Measurements from ENCODE around the gene KCNC3. TPM values are rescaled to one million over a fixed set of nuclear protein-coding genes. Genes with fewer than 3 reads are reported as not detected.

The KCNC3 gene
- total and polyA plus RNA-seq, 2 of the 4 experiments (the other 2 are of a cell fraction), result 0.07 TPM; not detected in 1

DNA sequence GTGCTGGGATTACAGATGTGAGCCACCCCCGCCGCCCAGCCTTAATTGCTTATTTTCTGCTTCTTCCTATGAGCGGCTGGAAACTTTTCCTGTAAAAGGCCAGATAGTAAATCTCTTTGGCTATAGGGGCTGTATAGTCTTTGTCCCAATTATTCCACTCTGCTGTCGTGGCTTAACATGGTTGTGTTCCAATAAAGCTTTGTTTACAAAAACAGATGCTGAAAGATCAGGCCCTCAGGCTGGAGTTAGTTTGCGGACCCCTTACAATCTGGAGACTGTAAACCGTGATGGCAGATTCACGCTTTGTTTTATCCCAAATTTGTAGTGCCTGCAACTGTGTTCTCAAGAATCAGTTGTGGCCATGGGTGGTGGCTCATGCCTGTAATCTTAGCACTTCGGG, 10.7 kb downstream of the KCNC3 start:
- no peak overlapping the region for H2AFZ ChIP-seq (replicated peaks; ENCODE audit: low read length, poor library complexity)
- H3K4ac ChIP-seq (ENCODE audit: low read depth, low read length), result no peak overlapping the region
- H3K9me1 ChIP-seq (ENCODE audit: insufficient read depth, low read length), result no peaks in the 10 kb centered on the region
- H2BK5ac ChIP-seq (ENCODE audit: low read depth, low read length, poor library complexity, severe bottlenecking), result no peak overlapping the region
- no peak overlapping the region for H2AK5ac ChIP-seq (ENCODE audit: low read depth, low read length)
- no peaks in the 10 kb centered on the region for H3K9me3 ChIP-seq (ENCODE audit: control insufficient read depth, insufficient read depth, low read length)
- WGBS, 2 experiments (ENCODE audit: extremely low coverage in 2 of 2, insufficient read length in 1 of 2), result 67% methylated on average over 3 of the region's 8 CpGs; no CpG with 5 or more reads in 1 of the 2 experiments
- TF ChIP-seq FOS (IDR thresholded peaks at IDR 0.05; ENCODE audit: low read depth, low read length), result no peak
- TF ChIP-seq MAZ (IDR thresholded peaks at IDR 0.05; ENCODE audit: borderline replicate concordance, low read depth, low read length), result no peak
- TF ChIP-seq MXI1 (IDR thresholded peaks at IDR 0.05; ENCODE audit: borderline replicate concordance, low read depth, low read length), result no peak
- TF ChIP-seq CHD1 (IDR thresholded peaks at IDR 0.05; ENCODE audit: low read depth, low read length), result no peak
- no peak for TF ChIP-seq RFX5 (IDR thresholded peaks at IDR 0.05; ENCODE audit: low read depth, low read length)
- TF ChIP-seq POLR2A (IDR thresholded peaks at IDR 0.05; ENCODE audit: low read depth, low read length), result no peak
- TF ChIP-seq, protein P1, sequence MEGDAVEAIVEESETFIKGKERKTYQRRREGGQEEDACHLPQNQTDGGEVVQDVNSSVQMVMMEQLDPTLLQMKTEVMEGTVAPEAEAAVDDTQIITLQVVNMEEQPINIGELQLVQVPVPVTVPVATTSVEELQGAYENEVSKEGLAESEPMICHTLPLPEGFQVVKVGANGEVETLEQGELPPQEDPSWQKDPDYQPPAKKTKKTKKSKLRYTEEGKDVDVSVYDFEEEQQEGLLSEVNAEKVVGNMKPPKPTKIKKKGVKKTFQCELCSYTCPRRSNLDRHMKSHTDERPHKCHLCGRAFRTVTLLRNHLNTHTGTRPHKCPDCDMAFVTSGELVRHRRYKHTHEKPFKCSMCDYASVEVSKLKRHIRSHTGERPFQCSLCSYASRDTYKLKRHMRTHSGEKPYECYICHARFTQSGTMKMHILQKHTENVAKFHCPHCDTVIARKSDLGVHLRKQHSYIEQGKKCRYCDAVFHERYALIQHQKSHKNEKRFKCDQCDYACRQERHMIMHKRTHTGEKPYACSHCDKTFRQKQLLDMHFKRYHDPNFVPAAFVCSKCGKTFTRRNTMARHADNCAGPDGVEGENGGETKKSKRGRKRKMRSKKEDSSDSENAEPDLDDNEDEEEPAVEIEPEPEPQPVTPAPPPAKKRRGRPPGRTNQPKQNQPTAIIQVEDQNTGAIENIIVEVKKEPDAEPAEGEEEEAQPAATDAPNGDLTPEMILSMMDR (conservative IDR thresholded peaks at IDR 0.05; ENCODE audit: low read depth, low read length), result no peak
- no peak for TF ChIP-seq RAD21 (IDR thresholded peaks at IDR 0.05; ENCODE audit: low read length)
- TF ChIP-seq SMC3 (IDR thresholded peaks at IDR 0.05; ENCODE audit: low read depth, low read length), result no peak
- TF ChIP-seq NFE2L2 (IDR thresholded peaks at IDR 0.05; ENCODE audit: low read depth, low read length), result no peak
- no peak for TF ChIP-seq MAFK (IDR thresholded peaks at IDR 0.05; ENCODE audit: low read depth, low read length)
- H3K79me1 ChIP-seq (ENCODE audit: low read depth in 1 of 2, low read length in 2 of 2), result no peaks in the 10 kb centered on the region
- POLR2A ChIA-PET (ENCODE audit: unreplicated experiment), result no interaction called here
- DNase-seq, result no peak
- H4K8ac ChIP-seq (ENCODE audit: low read depth in 2 of 2, low read length in 2 of 2), result no peak overlapping the region
- H3K18ac ChIP-seq (ENCODE audit: low read depth, low read length), result no peak overlapping the region
- H3K56ac ChIP-seq (ENCODE audit: extremely low read depth, insufficient read depth, low read length), result no peak overlapping the region
- no peak overlapping the region for H2BK20ac ChIP-seq (ENCODE audit: low read depth, low read length)
- no peaks in the 10 kb centered on the region for H3K36me3 ChIP-seq (ENCODE audit: control insufficient read depth, insufficient read depth, low read length)
- no peak overlapping the region for H4K91ac ChIP-seq (ENCODE audit: insufficient read depth, low read depth, low read length)
- no TSS peak for BruUV-seq (replicated peaks)
- H3K4me2 ChIP-seq (ENCODE audit: low read depth, low read length), result no peak overlapping the region
- H2BK120ac ChIP-seq (ENCODE audit: low read depth, low read length), result no peak overlapping the region
- H3K4me1 ChIP-seq (ENCODE audit: control insufficient read depth, insufficient read depth, low read length), result no peaks in the 10 kb centered on the region
- in situ Hi-C loops (cut with MboI; ENCODE audit: low sequenced_read_pairs), result no loop called here
- H4K20me1 ChIP-seq (ENCODE audit: insufficient read depth, low read length), result no peaks in the 10 kb centered on the region
- no peak overlapping the region for H3K9ac ChIP-seq (ENCODE audit: low read depth, low read length)
- dilution Hi-C loops (cut with HindIII; ENCODE audit: low sequenced_read_pairs, unreplicated experiment), result no loop called here
- no peak overlapping the region for H3K14ac ChIP-seq (replicated peaks; ENCODE audit: low read depth, low read length)
- H2AK9ac ChIP-seq (replicated peaks; ENCODE audit: low read depth, low read length, poor library complexity), result no peak overlapping the region
- intact Hi-C loops (cut with micrococcal nuclease), result no loop called here
- no peak overlapping the region for H3K23ac ChIP-seq (ENCODE audit: low read depth, low read length)
- no peak overlapping the region for H4K5ac ChIP-seq (ENCODE audit: low read depth, low read length)
- peaks cover 20% of the 10 kb centered on the region for H3K27me3 ChIP-seq (ENCODE audit: control insufficient read depth, insufficient read depth, low read length)
- H3K27ac ChIP-seq (ENCODE audit: insufficient read depth, low read length), result no peak overlapping the region
- no peak overlapping the region for H2BK15ac ChIP-seq (ENCODE audit: low read depth, low read length)
- no peak overlapping the region for H3K4me3 ChIP-seq (ENCODE audit: insufficient read depth, low read depth, low read length)
- ATAC-seq (ENCODE audit: low read depth), result no peak
- CTCF ChIA-PET, result no interaction called here

Measured in IMR-90 (cell line).